Epithelial cell of esophagus (primary cell): ENCODE results near the gene PDLIM7.
A peak's percentile ranks its signal among the peaks of the same experiment; 100 is the strongest.

Source experiments
- DNase-seq: peaks from one replicate; pipeline ENCODE4 v3.0.0; 2010; ENCODE audit warnings: low read depth
- H3K4me3 ChIP-seq: 2 replicates; pipeline ENCODE4 v1.5.1; 2011; ENCODE audit warnings: mild to moderate bottlenecking, low read length, control low read depth
- TF ChIP-seq, protein P1 (sequence below): IDR thresholded peaks from 2 replicates; pipeline ENCODE4 v1.5.1; 2011; ENCODE audit warnings: low read depth, mild to moderate bottlenecking, low read length, control low read depth, inconsistent platforms; ENCODE audit not compliant: insufficient read depth; ENCODE audit errors: missing control alignments

The PDLIM7 gene

GRCh38 chr5:177476531-177477233 is 20.7 kb downstream of the PDLIM7 start:
- no peak for DNase-seq
- TF ChIP-seq, protein P1, sequence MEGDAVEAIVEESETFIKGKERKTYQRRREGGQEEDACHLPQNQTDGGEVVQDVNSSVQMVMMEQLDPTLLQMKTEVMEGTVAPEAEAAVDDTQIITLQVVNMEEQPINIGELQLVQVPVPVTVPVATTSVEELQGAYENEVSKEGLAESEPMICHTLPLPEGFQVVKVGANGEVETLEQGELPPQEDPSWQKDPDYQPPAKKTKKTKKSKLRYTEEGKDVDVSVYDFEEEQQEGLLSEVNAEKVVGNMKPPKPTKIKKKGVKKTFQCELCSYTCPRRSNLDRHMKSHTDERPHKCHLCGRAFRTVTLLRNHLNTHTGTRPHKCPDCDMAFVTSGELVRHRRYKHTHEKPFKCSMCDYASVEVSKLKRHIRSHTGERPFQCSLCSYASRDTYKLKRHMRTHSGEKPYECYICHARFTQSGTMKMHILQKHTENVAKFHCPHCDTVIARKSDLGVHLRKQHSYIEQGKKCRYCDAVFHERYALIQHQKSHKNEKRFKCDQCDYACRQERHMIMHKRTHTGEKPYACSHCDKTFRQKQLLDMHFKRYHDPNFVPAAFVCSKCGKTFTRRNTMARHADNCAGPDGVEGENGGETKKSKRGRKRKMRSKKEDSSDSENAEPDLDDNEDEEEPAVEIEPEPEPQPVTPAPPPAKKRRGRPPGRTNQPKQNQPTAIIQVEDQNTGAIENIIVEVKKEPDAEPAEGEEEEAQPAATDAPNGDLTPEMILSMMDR, result no peak

GRCh38 chr5:177475563-177476427 is 21.6 kb downstream of the PDLIM7 start:
- TF ChIP-seq, protein P1, result no peak
- no peak for DNase-seq
- H3K4me3 ChIP-seq, result no peak overlapping the region

More at GRCh38 chr5:177476531-177477233, 20.7 kb downstream of the PDLIM7 start:
- no peak overlapping the region for H3K4me3 ChIP-seq

- DNase-seq, result no peak
- TF ChIP-seq, protein P1, result no peak
- no peak overlapping the region for H3K4me3 ChIP-seq
These were observed 22.4 kb downstream of the PDLIM7 start for GRCh38 chr5:177474846-177475562.

GRCh38 chr5:177474002-177474476 is 23.4 kb downstream of the PDLIM7 start:
- DNase-seq, result no peak
- TF ChIP-seq, protein P1, result no peak
- H3K4me3 ChIP-seq, result no peak overlapping the region

GRCh38 chr5:177473443-177474001 is 23.9 kb downstream of the PDLIM7 start, which contains the start of gene DBN1:
DBN1 (minus strand) TSS chr5:177473634; CDS start chr5:177473521, 113 bp downstream.
- DNase-seq, result no peak
- TF ChIP-seq, protein P1, result no peak
- H3K4me3 ChIP-seq, result peak within 1 kb of the TSS; percentile 63

DNA sequence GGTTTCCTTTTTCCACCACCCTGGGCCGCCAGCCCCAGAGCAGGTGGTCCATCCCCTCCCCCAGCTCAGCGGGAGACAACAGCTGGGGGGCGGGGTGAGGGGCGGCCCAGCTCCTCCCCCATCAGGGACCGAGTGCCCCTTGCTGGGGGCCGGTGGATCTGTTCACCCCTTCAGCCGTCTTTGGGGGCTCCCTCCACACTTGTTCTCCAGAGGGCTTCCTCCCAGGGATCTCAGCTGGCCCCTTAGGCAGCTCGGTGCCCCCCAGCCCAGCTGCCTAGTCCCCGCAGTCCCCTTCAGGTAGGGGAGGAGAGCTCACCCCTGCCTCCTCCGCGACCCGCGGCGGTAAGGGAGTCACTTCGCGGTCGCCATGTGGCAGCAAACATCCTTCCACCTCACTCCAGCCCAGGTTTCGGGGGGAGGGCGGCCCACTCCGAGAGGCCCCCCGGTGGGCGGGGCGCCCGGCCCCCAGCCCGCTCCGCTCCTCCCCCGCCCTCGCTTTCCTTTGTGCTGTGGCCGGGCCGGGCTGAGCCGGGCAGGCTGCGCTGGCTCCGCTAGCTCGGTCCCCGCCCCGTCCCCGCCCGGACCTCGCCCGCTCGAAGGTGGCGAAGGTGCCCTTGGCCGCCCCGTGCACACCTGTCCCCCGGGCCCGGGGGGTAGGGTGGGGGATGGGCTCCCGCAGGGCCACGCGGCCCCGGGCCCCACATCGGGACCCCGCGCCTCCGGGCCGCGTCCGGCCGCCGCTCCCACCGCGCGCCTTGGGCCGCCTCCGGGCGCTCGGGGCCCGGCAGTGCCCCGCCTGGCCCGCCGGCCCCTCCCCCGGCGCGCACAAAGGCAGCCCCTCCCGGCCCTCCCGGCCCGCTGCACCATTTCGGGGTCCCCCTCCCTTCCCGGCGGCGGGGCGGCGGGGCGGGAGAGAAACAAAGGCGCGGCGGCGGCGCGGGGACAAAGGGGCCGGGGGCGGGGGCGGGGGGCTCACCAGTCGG is 24.7 kb downstream of the PDLIM7 start:
- peak overlapping the region; percentile 63 for H3K4me3 ChIP-seq
- DNase-seq, result no peak
- TF ChIP-seq, protein P1, result no peak
